AG04450 (cell line): ENCODE results near the gene ZNF594. TPM values are rescaled to one million over a fixed set of nuclear protein-coding genes. Genes with fewer than 3 reads are reported as not detected.
"Not testable (repeated sequence)": the region's sequence is repeated elsewhere in the genome, so short reads cannot be mapped to it uniquely, and the experiment has no call there.

ENCODE experiments used
- CTCF ChIA-PET: fragments of 300-600, 350-600 bp; formaldehyde crosslinking; extraction: SDS; loops from one replicate; lab custom pipeline; 2022; ENCODE audit warnings: antibody characterized with exemption, inconsistent platforms; lab: Charles Lee
- POLR2A ChIA-PET: fragments of 350-600 bp; formaldehyde crosslinking; extraction: SDS; loops from one replicate; lab custom pipeline; 2021; ENCODE audit warnings: antibody characterized with exemption, inconsistent platforms; lab: Yijun Ruan, JAX
- DNase-seq: peaks from one replicate; pipeline ENCODE4 v3.0.0-alpha.2; 2011; ENCODE audit warnings: low read depth, low spot score
- H3K27ac ChIP-seq: one replicate; pipeline ENCODE4 v1.5.1; 2012; ENCODE audit warnings: low read depth, low read length, control low read depth
- H3K27me3 ChIP-seq: one replicate; pipeline ENCODE4 v1.6.0; 2012; ENCODE audit warnings: low read length; ENCODE audit not compliant: control insufficient read depth, insufficient read depth
- H3K4me3 ChIP-seq: 2 replicates; pipeline ENCODE4 v1.5.1; 2011; ENCODE audit warnings: mild to moderate bottlenecking, low read depth, low read length, control low read depth
- H3K9me3 ChIP-seq: 2 replicates; pipeline ENCODE4 v1.5.1; 2012; ENCODE audit warnings: low read length; ENCODE audit not compliant: control insufficient read depth, insufficient read depth
- CTCF ChIP-seq: IDR thresholded peaks from 2 replicates; pipeline ENCODE4 v1.5.1; 2011; ENCODE audit warnings: low read depth, low read length, control low read depth, inconsistent platforms
- polyA plus RNA-seq: library from polyadenylated mRNA; depleted of rRNA; stranded (reverse); fragments of >200 nt; gene quantifications from 2 replicates; pipeline ENCODE4 v1.2.3, GENCODE V29; 2011

ZNF594 gene
- polyA plus RNA-seq, 1 experiment, result 4.5 TPM

GRCh38 chr17:5164436-5164835 is 27.2 kb downstream of the ZNF594 start:
- H3K4me3 ChIP-seq, result no peak overlapping the region
- no peaks in the 10 kb centered on the region for H3K9me3 ChIP-seq
- DNase-seq, result no peak
- ChIA-PET CTCF (no interaction called here), POLR2A (no interaction called here)
- no peak overlapping the region for H3K27ac ChIP-seq
- no peak for TF ChIP-seq CTCF
- peaks cover 3% of the 10 kb centered on the region for H3K27me3 ChIP-seq

GRCh38 chr17:5161793-5162192 is 29.9 kb downstream of the ZNF594 start:
- H3K9me3 ChIP-seq, POLR2A ChIA-PET, DNase-seq, H3K4me3 ChIP-seq, H3K27ac ChIP-seq, H3K27me3 ChIP-seq: not testable (repeated sequence)
- CTCF ChIA-PET, result interaction anchor here (1.3 kb wide), 1 partner anchor 30 kb away, joined by 3 read pairs; no protein-coding TSS in a partner anchor

GRCh38 chr17:5160702-5161101 is 31.0 kb downstream of the ZNF594 start:
- CTCF ChIA-PET, H3K27me3 ChIP-seq, H3K27ac ChIP-seq, POLR2A ChIA-PET, H3K9me3 ChIP-seq, DNase-seq, H3K4me3 ChIP-seq: not testable (repeated sequence)

GRCh38 chr17:5146122-5146521 is 45.5 kb downstream of the ZNF594 start:
- H3K9me3 ChIP-seq, CTCF ChIA-PET, H3K4me3 ChIP-seq, POLR2A ChIA-PET, H3K27me3 ChIP-seq, DNase-seq, H3K27ac ChIP-seq: not testable (repeated sequence)

GRCh38 chr17:5142877-5143276 is 48.8 kb downstream of the ZNF594 start:
- H3K9me3 ChIP-seq, CTCF ChIA-PET, DNase-seq, POLR2A ChIA-PET, H3K27ac ChIP-seq, H3K27me3 ChIP-seq, H3K4me3 ChIP-seq: not testable (repeated sequence)

GRCh38 chr17:5139458-5139732 is 52.3 kb downstream of the ZNF594 start:
- H3K27me3 ChIP-seq, result peaks cover 3% of the 10 kb centered on the region
- DNase-seq, result no peak
- ChIA-PET CTCF (no interaction called here), POLR2A (no interaction called here)
- H3K4me3 ChIP-seq, result no peak overlapping the region
- no peak overlapping the region for H3K27ac ChIP-seq
- TF ChIP-seq CTCF, result no peak
- H3K9me3 ChIP-seq, result peaks cover 6% of the 10 kb centered on the region; the same call in 1 of the 2 replicates

- ChIA-PET POLR2A (no interaction called here), CTCF (no interaction called here)
- TF ChIP-seq CTCF, result no peak
- H3K9me3 ChIP-seq, result peaks cover 6% of the 10 kb centered on the region; the same call in 1 of the 2 replicates
- H3K27ac ChIP-seq, result no peak overlapping the region
- H3K27me3 ChIP-seq, result peaks cover 3% of the 10 kb centered on the region
- DNase-seq, result no peak
- no peak overlapping the region for H3K4me3 ChIP-seq
These were observed 52.8 kb downstream of the ZNF594 start for GRCh38 chr17:5138616-5139457.

- H3K27me3 ChIP-seq, CTCF ChIA-PET, DNase-seq, H3K4me3 ChIP-seq, H3K27ac ChIP-seq, POLR2A ChIA-PET, H3K9me3 ChIP-seq: not testable (repeated sequence)
These were observed 53.5 kb downstream of the ZNF594 start for GRCh38 chr17:5138198-5138544.

- POLR2A ChIA-PET, H3K27ac ChIP-seq, H3K27me3 ChIP-seq, H3K4me3 ChIP-seq, H3K9me3 ChIP-seq, DNase-seq, CTCF ChIA-PET: not testable (repeated sequence)
These were observed 54.0 kb downstream of the ZNF594 start for GRCh38 chr17:5137511-5138197.
